HCT116 (cell line): ENCODE measurements around the gene FIZ1. TPM values are rescaled to one million over a fixed set of nuclear protein-coding genes. Genes with fewer than 3 reads are reported as not detected.

Experiments used
- ATAC-seq: fragments of 200-7000 bp; cut with Tn5 transposase; 2 replicates; pipeline ENCODE4 v1.9.1; 2020; ENCODE audit warnings: mild to moderate bottlenecking, moderate library complexity
- BruUV-seq: library from RNA; stranded (reverse); fragments of 400-500 nt; replicated peaks from 2 replicates; lab custom pipeline; 2021; lab: Mats Ljungman, UMichigan
- CTCF ChIA-PET: fragments of 300-600 bp; sonication (Branson Sonifier 250); formaldehyde crosslinking; loops from one replicate; lab custom pipeline; 2021; ENCODE audit warnings: antibody characterized with exemption; lab: Charles Lee
- POLR2A ChIA-PET: fragments of 300-600, 350-600 bp; sonication (Branson Sonifier 250); formaldehyde crosslinking; loops from one replicate; lab custom pipeline; 2021; ENCODE audit warnings: antibody characterized with exemption; lab: Charles Lee
- RAD21 ChIA-PET, 2 experiments: fragments of 300-600 bp; sonication (Branson Sonifier 250); formaldehyde crosslinking; loops; one replicate each; lab custom pipeline; 2023; ENCODE audit warnings: low total read pairs in 2 of 2; ENCODE audit not compliant: uncharacterized antibody in 2 of 2, unreplicated experiment in 2 of 2, low non-redundant PET in 1 of 2; lab: Charles Lee
- DNase-seq: peaks from one replicate; pipeline ENCODE4 v3.0.0-alpha.2; 2010; ENCODE audit warnings: low read depth, low spot score
- H2AFZ ChIP-seq: fragments of 200-600 bp; shearing (Covaris generic), sonication (generic); 2 replicates; pipeline ENCODE4 v1.6.1; 2017; ENCODE audit warnings: low read depth, mixed run types, mixed read lengths, antibody characterized with exemption, low read length; ENCODE audit not compliant: poor library complexity, severe bottlenecking
- H3K27ac ChIP-seq: 2 replicates; pipeline ENCODE4 v1.5.1; 2012; ENCODE audit warnings: low read depth, low read length
- H3K27me3 ChIP-seq: fragments of 200-600 bp; sonication (generic); 2 replicates; pipeline ENCODE4 v1.6.1; 2016; ENCODE audit warnings: mixed run types, low read length, mixed read lengths; ENCODE audit not compliant: insufficient read depth
- H3K36me3 ChIP-seq, 2 experiments: fragments of 200-500 bp in 1 of 2; fragments of 200-600 bp in 1 of 2; sonication (Bioruptor generic) in 1 of 2; sonication (generic) in 1 of 2; 2 replicates each; pipeline versions ENCODE4 v1.5.1 to v1.6.1; 2014 to 2016; ENCODE audit warnings: low read length in 2 of 2, inconsistent platforms in 1 of 2, mixed read lengths in 1 of 2, mixed run types in 1 of 2; ENCODE audit not compliant: insufficient read depth in 2 of 2, control insufficient read depth in 1 of 2
- H3K4me1 ChIP-seq, 2 experiments: fragments of 200-600 bp in 1 of 2; sonication (generic) in 1 of 2; 2 replicates each; pipeline versions ENCODE4 v1.5.1 to v1.6.1; 2012 to 2017; ENCODE audit warnings: low read length in 2 of 2, inconsistent platforms in 1 of 2, mild to moderate bottlenecking in 1 of 2, mixed read lengths in 1 of 2, mixed run types in 1 of 2, moderate library complexity in 1 of 2; ENCODE audit not compliant: insufficient read depth in 2 of 2, control insufficient read depth in 1 of 2
- H3K4me2 ChIP-seq: fragments of 200-600 bp; sonication (generic); 2 replicates; pipeline ENCODE4 v1.6.1; 2017; ENCODE audit warnings: mixed run types, low read length, mixed read lengths
- H3K4me3 ChIP-seq, 2 experiments: fragments of 200-600 bp in 1 of 2; sonication (generic) in 1 of 2; replicated peaks in 1 of 2; 2 replicates each; pipeline ENCODE4 v1.5.1; 2011 to 2016; ENCODE audit warnings: low read length in 2 of 2, control low read depth in 1 of 2, low read depth in 1 of 2, mild to moderate bottlenecking in 1 of 2, mixed read lengths in 1 of 2, mixed run types in 1 of 2
- H3K79me2 ChIP-seq: fragments of 200-600 bp; sonication (generic); 2 replicates; pipeline ENCODE4 v1.6.1; 2017; ENCODE audit warnings: mild to moderate bottlenecking, mixed run types, low read length, moderate library complexity, mixed read lengths; ENCODE audit not compliant: insufficient read depth
- H3K9ac ChIP-seq: fragments of 200-600 bp; sonication (generic); 2 replicates; pipeline ENCODE4 v1.6.1; 2016; ENCODE audit warnings: low read length, mixed read lengths
- H3K9me2 ChIP-seq: fragments of 200-600 bp; sonication (generic), shearing (Covaris generic); 2 replicates; pipeline ENCODE4 v1.6.1; 2017; ENCODE audit warnings: mixed run types, mild to moderate bottlenecking, moderate library complexity; ENCODE audit not compliant: insufficient read depth
- H3K9me3 ChIP-seq, 2 experiments: fragments of 200-500 bp in 1 of 2; fragments of 200-600 bp in 1 of 2; sonication (Bioruptor generic) in 1 of 2; sonication (generic) in 1 of 2; 2 replicates each; pipeline ENCODE4 v1.6.1; 2014 to 2017; ENCODE audit warnings: low read length in 2 of 2, mixed read lengths in 2 of 2, inconsistent platforms in 1 of 2, low read depth in 1 of 2, mild to moderate bottlenecking in 1 of 2, mixed run types in 1 of 2, moderate library complexity in 1 of 2; ENCODE audit not compliant: control insufficient read depth in 1 of 2, insufficient read depth in 1 of 2
- H4K20me1 ChIP-seq: fragments of 200-600 bp; sonication (generic), shearing (Covaris generic); 2 replicates; pipeline ENCODE4 v1.6.1; 2017; ENCODE audit warnings: mixed run types, mild to moderate bottlenecking, moderate library complexity; ENCODE audit not compliant: insufficient read depth
- ATF3 ChIP-seq: IDR thresholded peaks from 2 replicates; pipeline ENCODE4 v1.6.1; 2012
- CEBPB ChIP-seq: IDR thresholded peaks from 2 replicates; pipeline ENCODE4 v1.6.1; 2012; ENCODE audit warnings: low read depth
- CTCF ChIP-seq, 3 experiments: fragments of 200-600 bp in 1 of 3; sonication (generic) in 1 of 3; IDR thresholded peaks in 2 of 3; conservative IDR thresholded peaks in 1 of 3; 2 replicates each; pipeline ENCODE4 v1.5.1; 2012 to 2017; ENCODE audit warnings: low read depth in 2 of 3, low read length in 2 of 3, antibody characterized with exemption in 1 of 3, borderline replicate concordance in 1 of 3, control low read depth in 1 of 3, mild to moderate bottlenecking in 1 of 3, mixed read lengths in 1 of 3, mixed run types in 1 of 3, moderate library complexity in 1 of 3; ENCODE audit not compliant: insufficient read depth in 1 of 3
- EGR1 ChIP-seq: IDR thresholded peaks from 2 replicates; pipeline ENCODE4 v1.6.1; 2012; ENCODE audit warnings: low read depth
- ELF1 ChIP-seq: IDR thresholded peaks from 2 replicates; pipeline ENCODE4 v1.6.1; 2012; ENCODE audit warnings: low read depth, borderline replicate concordance
- EZH2phosphoT487 ChIP-seq: fragments of 200-600 bp; IDR thresholded peaks from 2 replicates; pipeline ENCODE4 v1.6.1; 2018; ENCODE audit warnings: antibody characterized with exemption, borderline replicate concordance
- FOSL1 ChIP-seq: IDR thresholded peaks from 2 replicates; pipeline ENCODE4 v1.6.1; 2012; ENCODE audit warnings: low read depth
- JUND ChIP-seq: IDR thresholded peaks from 2 replicates; pipeline ENCODE4 v1.6.1; 2012
- MAX ChIP-seq: IDR thresholded peaks from 2 replicates; pipeline ENCODE4 v1.6.1; 2012
- POLR2A ChIP-seq: IDR thresholded peaks from 2 replicates; pipeline ENCODE4 v1.7.0; 2011; ENCODE audit warnings: borderline replicate concordance; ENCODE audit not compliant: insufficient read depth, insufficient read length; ENCODE audit errors: extremely low read depth
- POLR2AphosphoS5 ChIP-seq: IDR thresholded peaks from 2 replicates; pipeline ENCODE4 v1.6.1; 2011; ENCODE audit warnings: mild to moderate bottlenecking, low read depth, low read length, moderate library complexity
- RAD21 ChIP-seq: IDR thresholded peaks from 2 replicates; pipeline ENCODE4 v1.6.1; 2012; ENCODE audit warnings: low read depth, mild to moderate bottlenecking
- SRF ChIP-seq: IDR thresholded peaks from 2 replicates; pipeline ENCODE4 v1.6.1; 2012; ENCODE audit warnings: low read depth
- TCF7L2 ChIP-seq: IDR thresholded peaks from 2 replicates; pipeline ENCODE4 v1.7.0; 2011; ENCODE audit warnings: borderline replicate concordance, inconsistent platforms; ENCODE audit not compliant: insufficient read depth, insufficient read length; ENCODE audit errors: extremely low read depth
- YY1 ChIP-seq: IDR thresholded peaks from 2 replicates; pipeline ENCODE4 v1.6.1; 2011; ENCODE audit warnings: low read length, low read depth, moderate library complexity, mild to moderate bottlenecking; ENCODE audit not compliant: insufficient replicate concordance; ENCODE audit errors: extremely low read depth
- ZBTB33 ChIP-seq: IDR thresholded peaks from 2 replicates; pipeline ENCODE4 v1.6.1; 2011; ENCODE audit warnings: mild to moderate bottlenecking, low read length, moderate library complexity; ENCODE audit not compliant: insufficient replicate concordance; ENCODE audit errors: extremely low read depth
- ZFX ChIP-seq: fragments of 450-650 bp; IDR thresholded peaks from 2 replicates; pipeline ENCODE4 v1.6.1; 2017
- intact Hi-C: fragments of 100-400 bp; cut with micrococcal nuclease; formaldehyde crosslinking; loops from 2 replicates; pipeline ENCODE4 v1.10.0; 2022
- total RNA-seq: library from RNA; stranded (reverse); gene quantifications from one replicate; pipeline ENCODE4 v1.2.1, GENCODE V29; 2021; ENCODE audit not compliant: unreplicated experiment
- TF ChIP-seq, protein P1 (sequence below): IDR thresholded peaks from 2 replicates; pipeline ENCODE4 v1.6.1; 2012; ENCODE audit warnings: low read depth

Gene FIZ1
- total RNA-seq, 1 experiment from 2014 or later = 15.3 TPM

GRCh38 chr19:55623130-55623529 lies 23.8 kb upstream of the FIZ1 start:
- no peaks in the 10 kb centered on the region for H3K9me3 ChIP-seq
- H3K27ac ChIP-seq = no peak overlapping the region
- DNase-seq = no peak
- no peak overlapping the region for H3K4me3 ChIP-seq
- no peaks in the 10 kb centered on the region for H4K20me1 ChIP-seq
- intact Hi-C loops = no loop called here
- ChIA-PET RAD21 (no interaction called here), CTCF (no interaction called here), POLR2A (interaction anchor here (0.6 to 0.8 kb wide), 2 partner anchors 12 to 138 kb away, joined by 3 read pairs; partner anchors contain the start of gene NAT14)
- no peaks in the 10 kb centered on the region for H3K9me2 ChIP-seq
- H3K79me2 ChIP-seq = no peaks in the 10 kb centered on the region
- H3K36me3 ChIP-seq = no peaks in the 10 kb centered on the region
- BruUV-seq = no TSS peak
- no peak overlapping the region for H3K9ac ChIP-seq
- no peaks in the 10 kb centered on the region for H3K27me3 ChIP-seq
- H2AFZ ChIP-seq = no peak overlapping the region
- TF ChIP-seq EGR1 = no peak
- TF ChIP-seq CEBPB = no peak
- no peak for TF ChIP-seq TCF7L2
- no peak for TF ChIP-seq POLR2AphosphoS5
- no peak for TF ChIP-seq MAX
- TF ChIP-seq EZH2phosphoT487 = no peak
- TF ChIP-seq JUND = no peak
- TF ChIP-seq ATF3 = no peak
- TF ChIP-seq SRF = no peak
- no peak for TF ChIP-seq ZFX
- TF ChIP-seq POLR2A = no peak
- TF ChIP-seq ELF1 = no peak
- no peak for TF ChIP-seq ZBTB33
- no peak for TF ChIP-seq RAD21
- no peak for TF ChIP-seq CTCF (IDR thresholded peaks at IDR 0.05 in 2 of 3, conservative IDR thresholded peaks at IDR 0.05 in 1 of 3; ENCODE audit: borderline replicate concordance in 1 of 3, insufficient read depth in 1 of 3, low read depth in 2 of 3, low read length in 2 of 3)
- no peak for TF ChIP-seq FOSL1
- no peak for TF ChIP-seq YY1
- TF ChIP-seq, protein P1, sequence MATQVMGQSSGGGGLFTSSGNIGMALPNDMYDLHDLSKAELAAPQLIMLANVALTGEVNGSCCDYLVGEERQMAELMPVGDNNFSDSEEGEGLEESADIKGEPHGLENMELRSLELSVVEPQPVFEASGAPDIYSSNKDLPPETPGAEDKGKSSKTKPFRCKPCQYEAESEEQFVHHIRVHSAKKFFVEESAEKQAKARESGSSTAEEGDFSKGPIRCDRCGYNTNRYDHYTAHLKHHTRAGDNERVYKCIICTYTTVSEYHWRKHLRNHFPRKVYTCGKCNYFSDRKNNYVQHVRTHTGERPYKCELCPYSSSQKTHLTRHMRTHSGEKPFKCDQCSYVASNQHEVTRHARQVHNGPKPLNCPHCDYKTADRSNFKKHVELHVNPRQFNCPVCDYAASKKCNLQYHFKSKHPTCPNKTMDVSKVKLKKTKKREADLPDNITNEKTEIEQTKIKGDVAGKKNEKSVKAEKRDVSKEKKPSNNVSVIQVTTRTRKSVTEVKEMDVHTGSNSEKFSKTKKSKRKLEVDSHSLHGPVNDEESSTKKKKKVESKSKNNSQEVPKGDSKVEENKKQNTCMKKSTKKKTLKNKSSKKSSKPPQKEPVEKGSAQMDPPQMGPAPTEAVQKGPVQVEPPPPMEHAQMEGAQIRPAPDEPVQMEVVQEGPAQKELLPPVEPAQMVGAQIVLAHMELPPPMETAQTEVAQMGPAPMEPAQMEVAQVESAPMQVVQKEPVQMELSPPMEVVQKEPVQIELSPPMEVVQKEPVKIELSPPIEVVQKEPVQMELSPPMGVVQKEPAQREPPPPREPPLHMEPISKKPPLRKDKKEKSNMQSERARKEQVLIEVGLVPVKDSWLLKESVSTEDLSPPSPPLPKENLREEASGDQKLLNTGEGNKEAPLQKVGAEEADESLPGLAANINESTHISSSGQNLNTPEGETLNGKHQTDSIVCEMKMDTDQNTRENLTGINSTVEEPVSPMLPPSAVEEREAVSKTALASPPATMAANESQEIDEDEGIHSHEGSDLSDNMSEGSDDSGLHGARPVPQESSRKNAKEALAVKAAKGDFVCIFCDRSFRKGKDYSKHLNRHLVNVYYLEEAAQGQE = no peak
- peaks cover 8 to 14% of the 10 kb centered on the region in 2 experiments; a peak in 3 of 4 replicates for H3K4me1 ChIP-seq
- H3K4me2 ChIP-seq = no peak overlapping the region
- no peak for ATAC-seq
